GM21825 (cell line): ENCODE data around the gene ZKSCAN3.
"Not testable (repeated sequence)": the region's sequence is repeated elsewhere in the genome, so short reads cannot be mapped to it uniquely, and the experiment has no call there.

Experiments
- ATAC-seq: cut with Tn5 transposase; IDR thresholded peaks from one replicate; pipeline ENCODE4 v1.9.1; 2021; ENCODE audit warnings: mild to moderate bottlenecking, moderate library complexity; ENCODE audit not compliant: unreplicated experiment

Gene ZKSCAN3

DNA sequence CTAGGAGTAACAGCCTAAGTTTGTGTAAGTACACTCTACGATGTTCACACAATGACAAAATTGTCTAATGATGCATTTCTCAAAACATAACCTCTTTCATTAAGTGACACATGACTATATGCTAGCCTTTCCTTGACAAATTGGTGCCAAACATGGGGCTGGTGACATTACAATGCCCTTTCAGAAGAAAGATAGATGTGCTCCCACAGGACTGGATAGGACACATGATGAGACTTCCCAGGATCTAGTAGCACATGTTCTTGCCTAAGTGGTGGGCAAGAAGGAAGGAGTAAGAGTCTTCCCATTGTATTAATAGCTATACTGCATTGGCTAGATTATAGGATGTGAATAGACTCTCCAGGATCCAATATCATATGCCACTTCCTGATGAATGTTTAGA, 21.5 kb downstream of the ZKSCAN3 start:
- no peak for ATAC-seq

DNA sequence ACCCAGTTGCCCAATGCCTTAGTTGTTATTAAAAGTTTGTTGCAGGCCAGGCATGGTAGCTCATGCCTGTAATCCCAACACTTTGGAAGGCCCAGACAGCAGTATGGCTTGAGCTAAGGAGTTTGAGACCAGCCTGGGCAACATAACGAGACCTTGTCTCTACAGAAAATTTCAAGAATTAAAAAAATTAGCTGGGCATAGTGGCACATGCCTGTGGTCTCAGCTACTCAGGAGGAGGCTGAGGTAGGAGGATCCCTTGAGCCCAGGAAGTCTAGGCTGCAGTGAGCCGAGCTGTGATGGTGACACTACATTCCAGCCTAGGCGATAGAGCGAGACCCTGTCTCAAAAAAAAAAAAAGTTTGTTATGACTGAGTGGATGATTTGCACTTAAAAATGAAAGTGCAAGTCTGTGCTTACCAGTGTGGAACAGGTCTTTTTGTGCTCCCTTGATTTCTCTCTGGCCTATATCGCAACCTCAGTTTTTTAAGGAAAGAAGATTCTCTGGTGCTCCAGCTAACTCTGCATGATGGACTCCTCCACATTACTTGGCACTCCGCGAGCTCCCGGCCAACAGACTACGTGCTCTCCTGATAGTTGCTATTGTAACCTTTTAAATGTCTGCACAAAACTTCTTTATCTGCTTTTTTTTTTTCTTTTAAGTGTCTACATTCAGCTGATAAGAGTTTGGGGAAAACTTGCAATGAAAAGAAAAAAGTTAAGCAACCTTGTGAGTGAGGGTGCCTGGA, 22.1 kb downstream of the ZKSCAN3 start:
- ATAC-seq: peak; percentile 67

DNA sequence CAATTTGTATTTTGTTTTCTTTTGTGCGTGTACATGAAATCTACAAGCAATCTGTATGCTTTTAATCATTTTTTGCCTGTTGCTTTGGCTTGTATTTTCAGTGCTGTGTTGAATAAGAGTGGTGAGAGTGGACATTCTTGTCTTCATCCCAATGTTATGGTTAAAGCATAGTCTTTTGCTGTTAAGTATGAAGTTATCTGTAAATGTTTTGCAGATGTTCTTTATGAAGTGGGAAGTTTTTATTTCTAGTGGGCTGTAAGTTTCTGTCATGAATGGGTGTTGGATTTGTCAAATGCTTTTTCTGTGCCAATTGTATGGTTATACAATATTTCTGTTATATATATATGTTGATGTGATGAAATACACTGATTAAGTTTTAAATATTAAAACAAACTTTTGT, 24.2 kb downstream of the ZKSCAN3 start:
- ATAC-seq: no peak

DNA sequence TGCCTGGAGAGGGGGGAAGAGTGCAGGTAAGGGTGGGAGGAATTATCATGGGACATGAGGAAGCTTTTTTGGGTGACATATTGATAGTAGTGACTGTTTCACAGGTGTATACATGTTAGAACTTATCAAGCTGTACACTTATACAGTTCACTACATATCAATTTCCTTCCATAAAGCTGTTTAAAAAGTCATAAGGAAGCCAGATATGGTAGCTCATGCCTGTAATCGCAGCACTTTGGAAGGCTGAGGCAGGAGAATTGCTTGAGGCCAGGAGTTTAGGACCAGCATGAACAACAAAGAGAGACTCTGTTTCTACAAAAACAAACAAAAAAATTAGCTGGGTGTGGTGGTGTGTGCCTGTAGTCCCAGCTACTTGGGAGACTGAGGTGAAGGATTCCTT, 28.1 kb downstream of the ZKSCAN3 start:
- ATAC-seq: no peak

DNA sequence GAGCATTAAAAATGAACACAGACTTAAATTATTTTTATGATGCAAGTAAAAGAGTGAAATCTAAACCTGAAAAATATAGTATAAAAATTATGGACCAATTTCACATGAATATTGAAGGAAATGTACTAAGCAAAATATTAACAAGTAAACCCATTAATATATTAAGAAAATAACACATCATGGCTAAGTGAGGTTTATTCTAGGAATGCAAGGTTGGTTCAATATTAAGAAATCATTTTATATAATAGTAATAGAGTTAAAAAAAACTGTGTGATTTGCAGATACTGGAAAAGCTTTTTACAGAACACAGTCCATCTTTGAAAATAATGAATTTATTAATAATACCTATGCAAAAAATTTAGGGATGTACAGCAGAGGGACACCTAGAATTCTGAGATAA, 28.9 kb downstream of the ZKSCAN3 start:
- no peak for ATAC-seq

DNA sequence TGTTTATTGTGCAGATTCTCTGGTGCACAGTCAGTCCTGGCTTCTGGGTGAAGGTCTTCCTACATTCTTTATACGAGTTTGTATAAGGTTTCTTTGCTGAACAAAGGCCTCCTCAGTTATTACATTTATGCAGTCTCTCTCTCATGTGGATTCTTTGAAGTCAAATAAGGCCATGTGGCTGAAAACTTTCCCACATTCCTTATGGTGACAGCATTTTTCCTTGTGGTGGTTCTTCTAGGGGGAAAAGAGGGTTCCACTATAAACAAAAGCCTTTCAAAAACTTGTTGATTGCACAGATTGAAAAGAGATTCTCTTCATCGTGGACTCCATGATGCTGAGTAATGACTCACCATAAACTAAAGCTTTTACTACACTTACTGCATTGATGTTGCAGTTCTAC, 30.6 kb downstream of the ZKSCAN3 start:
- no peak for ATAC-seq

DNA sequence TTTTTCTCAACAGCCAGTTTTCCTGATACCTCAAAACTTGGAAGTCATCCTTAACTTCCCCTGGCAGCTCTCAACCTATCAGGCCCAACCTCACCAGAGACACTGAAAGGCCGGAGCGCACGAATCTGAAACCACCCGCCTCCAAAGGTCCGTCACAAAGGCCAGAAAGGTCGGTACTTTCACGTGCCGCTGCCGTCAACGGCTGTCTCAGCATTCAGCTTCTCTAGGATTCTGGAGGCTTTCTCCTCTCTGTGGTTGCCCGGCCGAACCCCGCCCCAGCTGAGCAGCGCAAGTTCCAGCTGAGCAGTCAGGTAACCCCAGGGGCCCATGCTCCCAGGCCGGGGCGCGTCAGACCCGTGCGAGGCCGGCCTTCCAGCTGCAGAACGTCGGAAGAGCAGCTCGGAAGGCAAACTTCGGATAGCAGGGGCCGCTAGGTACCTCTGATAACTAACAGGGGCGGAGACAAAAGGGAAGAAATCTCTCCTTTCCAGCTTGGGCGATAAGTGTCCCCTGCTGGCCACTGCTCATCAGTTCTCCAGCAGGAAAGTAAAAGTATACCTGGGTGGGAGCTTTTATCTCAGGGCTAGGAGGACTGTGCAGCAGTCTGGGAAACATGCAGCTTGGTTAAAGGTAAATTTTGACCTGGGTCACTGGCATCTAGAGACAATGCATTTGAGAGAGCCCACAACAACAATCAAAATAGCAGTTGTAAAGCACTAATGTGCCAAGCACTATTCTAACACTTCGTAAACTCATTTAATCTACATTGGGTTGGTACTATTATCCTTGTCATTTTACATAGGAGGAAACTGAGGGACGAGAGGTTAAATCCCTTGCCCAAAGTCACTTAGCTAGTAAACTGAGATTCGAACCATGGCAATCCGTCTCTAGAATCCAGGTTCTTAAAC, 33.7 kb downstream of the ZKSCAN3 start:
- ATAC-seq: peak; percentile 92

DNA sequence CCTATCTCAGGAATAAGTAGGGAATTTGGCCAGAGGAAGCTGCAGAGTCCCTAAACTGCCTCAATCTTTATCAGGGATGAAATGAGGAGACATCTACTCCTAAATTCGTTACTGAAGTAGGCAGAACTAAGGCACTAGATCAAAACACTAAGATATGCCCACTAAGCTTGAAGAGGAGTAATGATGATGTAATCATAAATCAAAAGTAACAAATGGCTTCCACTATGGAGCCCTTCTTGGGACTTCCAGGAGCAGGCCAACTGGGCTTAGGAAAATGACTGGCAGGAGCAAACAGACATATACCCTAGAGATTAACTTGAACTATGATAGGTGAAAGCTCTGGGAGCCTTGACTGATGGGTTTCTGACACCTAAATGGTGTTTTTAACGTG, 34.4 kb downstream of the ZKSCAN3 start:
- no peak for ATAC-seq

DNA sequence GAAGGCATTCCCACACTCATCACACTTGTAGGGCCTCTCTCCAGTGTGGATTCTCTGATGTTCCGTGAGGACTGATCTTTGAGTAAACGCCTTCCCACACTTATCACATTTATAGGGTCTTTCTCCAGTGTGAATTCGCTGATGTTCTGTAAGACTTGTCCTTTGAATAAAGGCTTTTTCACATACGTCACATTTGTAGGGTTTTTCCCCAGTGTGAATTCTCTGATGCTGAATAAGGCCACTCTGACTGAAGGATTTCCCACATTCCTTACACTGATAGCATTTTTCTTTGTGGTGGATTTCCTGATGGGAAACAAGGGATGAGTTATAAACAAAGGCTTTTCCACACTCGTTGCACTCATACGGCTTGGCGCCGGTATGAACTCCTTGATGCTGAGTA, 40.9 kb downstream of the ZKSCAN3 start:
- ATAC-seq: no peak

DNA sequence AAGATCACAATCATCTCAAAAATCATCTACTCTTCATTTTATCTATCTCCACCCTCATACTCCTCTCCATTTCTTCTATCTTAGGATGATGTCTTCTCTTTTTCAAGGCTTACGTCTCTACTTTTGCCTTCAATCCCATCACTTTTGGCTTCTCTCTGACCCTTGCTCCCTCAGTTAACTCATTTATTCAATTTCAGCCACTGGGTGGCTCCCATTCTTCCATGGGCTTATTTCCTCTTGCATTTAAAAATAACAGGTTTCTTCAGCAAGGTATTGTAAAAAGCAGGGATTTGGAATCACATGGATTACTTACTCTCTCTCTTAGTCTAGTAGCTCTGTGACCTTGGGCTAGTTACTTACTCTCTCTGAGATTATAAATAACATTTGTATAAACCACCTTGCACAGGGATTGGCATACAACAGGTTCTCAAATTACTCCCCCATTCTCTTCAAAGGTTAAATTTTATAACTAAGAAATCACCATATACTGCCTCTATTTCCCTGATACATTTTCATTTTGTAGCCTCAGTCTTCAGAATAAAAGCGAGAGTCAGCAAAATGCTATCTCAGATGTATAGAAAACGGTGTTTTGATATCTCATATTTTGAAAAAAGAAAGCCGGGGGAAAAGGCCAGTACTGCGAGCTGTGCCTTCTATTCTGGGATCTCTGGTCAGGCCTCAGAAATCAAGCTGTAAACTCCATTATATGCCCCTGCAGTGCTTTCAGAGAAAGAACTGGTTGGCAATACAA, 44.3 kb downstream of the ZKSCAN3 start:
- no peak for ATAC-seq

DNA sequence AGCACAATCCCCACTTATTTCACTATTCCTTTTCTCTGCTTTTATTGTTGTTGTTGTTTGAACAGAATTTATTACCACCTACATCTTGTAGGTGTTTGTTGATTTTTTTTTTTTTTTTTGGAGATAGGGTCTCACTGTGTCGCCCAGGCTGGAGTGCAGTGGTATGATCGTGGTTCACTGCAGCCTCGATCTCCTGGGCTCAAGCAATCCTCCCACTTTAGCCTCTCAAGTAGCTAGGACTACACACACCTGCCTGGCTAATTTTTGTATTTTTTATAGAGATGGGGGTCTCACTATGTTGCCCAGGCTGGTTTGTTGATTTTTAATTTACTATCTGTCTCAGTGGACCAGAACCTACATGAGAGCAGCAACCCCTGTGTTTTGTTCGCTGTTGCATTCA, 46.2 kb downstream of the ZKSCAN3 start:
- no peak for ATAC-seq

DNA sequence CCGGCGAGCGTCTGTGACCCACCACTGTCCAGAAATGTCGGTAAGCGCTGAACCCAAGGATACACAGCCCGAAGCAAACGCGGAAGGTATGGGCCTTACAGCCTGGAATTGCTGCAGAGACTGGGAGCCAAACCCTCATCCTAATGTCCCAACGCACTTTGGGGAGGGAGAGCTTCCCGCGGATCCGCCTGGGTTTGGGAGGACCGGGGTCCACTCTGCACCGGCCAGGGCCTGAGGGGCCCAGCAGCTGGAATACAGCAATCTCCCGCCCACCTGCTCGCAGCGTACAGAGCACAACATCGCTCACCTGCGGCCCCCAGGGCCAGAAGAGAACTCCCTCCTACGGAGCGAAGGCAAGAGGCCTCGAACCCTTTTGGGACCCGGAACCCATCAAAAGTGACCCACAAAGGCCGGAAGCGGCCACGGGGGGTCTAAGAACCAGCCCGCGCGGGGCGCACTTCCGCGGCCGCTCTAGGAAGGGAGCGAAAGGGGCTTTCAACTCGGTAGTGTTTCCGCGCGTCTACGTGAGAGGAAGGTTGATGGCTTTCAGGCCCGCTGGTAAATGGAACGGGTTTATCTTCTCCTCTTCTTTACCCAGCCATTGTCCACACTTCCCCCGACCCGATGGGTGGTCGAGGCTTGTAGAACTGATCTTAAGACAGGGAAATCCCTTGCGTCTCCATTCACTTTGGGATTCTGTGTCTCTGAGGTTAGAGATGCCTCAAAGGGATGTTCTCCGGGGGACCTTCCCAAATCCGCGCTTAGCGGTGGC, 49.8 kb downstream of the ZKSCAN3 start, which contains the start of gene ZSCAN12:
Gene ZSCAN12 (minus strand): TSS at position 398 of the 772 bp plus-strand sequence. CDS start 1,342 bp downstream, outside the sequence.
- peak; percentile 87 for ATAC-seq

DNA sequence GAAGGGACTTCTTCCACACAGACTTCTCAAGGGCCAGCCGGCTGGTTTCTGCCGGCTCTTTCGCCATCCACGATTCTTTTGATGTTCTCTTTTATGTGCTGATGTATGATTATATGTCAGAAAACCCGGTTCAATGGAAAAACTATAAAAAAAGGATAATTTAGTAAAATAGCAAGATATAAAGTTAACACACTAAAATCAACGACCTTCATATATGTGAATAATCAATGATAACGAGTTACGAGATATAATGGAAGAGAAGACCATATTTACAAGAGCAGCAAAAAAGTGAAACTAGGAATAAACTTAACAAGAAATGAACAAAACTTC, 50.3 kb downstream of the ZKSCAN3 start:
- no peak for ATAC-seq

DNA sequence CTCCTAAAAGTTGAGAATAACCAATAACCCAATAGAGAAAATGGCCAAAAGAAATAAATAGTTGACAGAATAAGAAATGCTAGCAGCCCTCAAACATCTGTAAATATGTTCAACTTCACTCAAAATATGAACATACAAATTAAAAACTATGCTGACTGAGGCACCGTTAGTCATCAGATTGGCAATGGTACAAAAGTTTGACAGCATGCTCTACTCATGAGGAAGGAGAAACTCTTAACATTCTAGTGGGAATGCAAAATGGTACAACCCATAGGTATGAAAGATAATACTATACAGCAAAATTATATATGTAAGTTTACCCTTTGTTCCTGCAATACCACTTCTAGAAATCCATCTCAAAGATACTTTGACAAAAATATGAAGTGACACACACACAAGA, 51.4 kb downstream of the ZKSCAN3 start:
- no peak for ATAC-seq

DNA sequence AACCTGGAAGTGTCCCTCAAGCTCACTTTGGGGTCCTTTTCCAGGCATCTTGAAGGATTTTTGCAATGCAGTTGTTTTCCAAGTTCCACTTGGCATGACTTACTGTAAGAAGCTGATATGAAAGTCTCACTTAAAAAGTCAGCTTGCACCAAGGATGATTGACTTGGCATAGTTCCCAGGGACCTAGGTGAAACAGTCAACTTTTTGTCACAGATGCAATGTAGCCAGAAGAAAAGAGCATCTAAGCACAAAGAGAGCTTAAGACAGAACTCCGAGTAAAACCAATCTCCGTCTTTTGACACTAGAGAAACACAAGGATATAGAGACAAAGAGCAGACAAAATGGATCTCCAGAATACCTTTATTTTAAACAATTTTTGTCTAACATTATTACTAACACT, 52.5 kb downstream of the ZKSCAN3 start:
- no peak for ATAC-seq

DNA sequence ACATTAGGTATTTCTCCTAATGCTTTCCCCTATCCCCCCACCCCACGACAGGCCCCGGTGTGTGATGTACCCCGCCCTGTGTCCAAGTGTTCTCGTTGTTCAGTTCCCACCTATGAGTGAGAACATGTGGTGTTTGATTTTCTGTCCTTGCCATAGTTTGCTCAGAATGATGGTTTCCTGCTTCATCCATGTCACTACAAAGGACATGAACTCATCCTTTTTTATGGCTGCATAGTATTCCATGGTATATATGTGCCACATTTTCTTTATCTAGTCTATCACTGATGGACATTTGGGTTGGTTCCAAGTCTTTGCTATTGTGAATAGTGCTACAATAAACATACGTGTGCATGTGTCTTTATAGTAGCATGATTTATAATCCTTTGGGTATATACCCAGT, 54.2 kb downstream of the ZKSCAN3 start:
- ATAC-seq: not testable (repeated sequence)

DNA sequence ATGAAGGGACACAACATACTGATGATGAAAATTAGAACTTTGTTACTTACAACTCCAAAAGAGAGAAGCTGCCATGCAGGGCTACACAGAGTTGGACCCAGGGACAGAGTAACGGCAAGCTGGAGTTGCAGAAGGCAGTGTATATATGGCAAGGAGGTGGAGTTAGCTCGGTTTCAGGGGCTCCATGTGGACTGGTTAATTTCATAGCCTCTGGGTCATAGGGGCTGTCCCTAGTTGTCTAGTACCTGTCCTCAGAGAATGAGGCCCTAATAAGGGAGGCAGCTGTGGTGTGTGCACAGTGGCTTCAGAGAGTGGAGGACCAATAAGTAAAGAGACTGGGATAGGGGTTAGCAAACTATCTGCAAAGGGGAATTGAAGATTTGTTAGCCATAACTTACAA, 57.7 kb downstream of the ZKSCAN3 start:
- no peak for ATAC-seq

DNA sequence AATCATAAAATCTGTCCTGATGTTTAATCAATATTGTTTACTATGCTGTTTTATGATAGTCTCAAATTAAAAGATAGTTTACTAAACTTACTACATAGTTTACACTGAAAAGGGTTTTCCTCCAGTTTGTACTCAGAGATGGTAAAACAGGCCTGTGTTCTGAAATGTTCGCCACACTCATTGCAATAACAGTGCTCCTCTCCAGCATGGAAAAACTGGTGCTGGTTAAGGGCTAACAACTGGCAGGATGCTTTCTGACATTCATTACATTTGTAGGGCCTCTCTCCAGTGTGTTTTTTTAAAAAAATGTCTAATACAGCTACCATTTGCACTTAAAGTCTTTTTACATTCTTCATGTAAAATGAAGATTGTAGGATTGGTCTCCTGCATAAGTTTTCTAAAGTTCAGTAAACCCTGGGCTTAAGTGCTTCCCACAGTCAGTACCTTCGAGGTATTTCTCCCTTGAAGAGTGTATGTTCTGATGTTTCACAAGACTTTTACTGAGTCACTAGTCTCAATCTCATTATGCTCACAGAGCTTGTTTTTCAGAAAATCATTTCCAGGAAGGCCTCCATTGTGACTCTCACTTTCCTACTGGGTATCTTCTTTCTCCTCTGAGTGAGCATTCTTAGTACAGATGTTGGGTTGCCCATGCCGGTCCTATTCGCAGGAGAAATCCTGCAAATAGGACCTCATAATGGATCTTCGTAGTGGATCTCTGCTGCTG, 58.5 kb downstream of the ZKSCAN3 start:
- ATAC-seq: no peak

DNA sequence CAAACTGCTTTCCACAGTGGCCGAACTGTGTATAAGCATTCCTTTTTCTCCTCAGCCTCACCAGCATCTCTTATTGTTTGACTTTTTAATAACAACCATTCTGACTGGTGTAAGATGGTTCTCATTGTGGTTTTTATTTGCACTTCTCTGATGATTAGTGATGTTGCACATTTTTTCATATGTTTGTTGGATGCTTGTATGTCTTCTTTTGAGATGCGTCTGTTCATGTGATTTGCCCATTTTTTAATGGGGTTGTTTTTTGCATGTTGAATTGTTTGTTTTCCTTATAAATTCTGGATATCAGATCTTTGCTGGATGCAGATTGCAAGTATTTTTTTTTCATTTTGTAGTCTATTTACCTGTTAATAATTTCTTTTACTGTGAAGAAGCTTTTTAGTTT, 61.0 kb downstream of the ZKSCAN3 start:
- no peak for ATAC-seq

DNA sequence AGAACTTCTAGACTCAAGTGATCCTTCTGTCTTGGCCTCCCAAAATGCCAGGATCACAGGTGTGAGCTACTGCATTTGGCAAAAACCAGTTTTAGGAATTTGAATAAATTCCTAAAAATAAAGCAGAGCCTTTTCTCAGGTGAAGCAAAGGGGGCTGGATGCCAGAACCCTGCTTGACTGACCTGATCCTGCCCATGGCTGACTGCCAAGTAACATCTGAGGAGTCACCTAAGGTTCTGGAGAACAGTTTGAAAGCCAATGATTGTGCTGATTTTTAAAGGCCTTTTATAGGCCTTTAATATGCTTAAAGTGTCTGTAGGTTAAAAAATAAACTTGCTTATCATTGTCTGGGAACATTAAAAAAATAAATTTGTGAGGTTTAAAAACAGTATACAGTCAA, 63.9 kb downstream of the ZKSCAN3 start:
- ATAC-seq: no peak
